Activated CD8-positive, alpha-beta T cell treated with anti-CD3 and anti-CD28 coated beads for 36 hours (primary cell): ENCODE measurements around the gene COL8A2. TPM values are rescaled to one million over a fixed set of nuclear protein-coding genes. Genes with fewer than 3 reads are reported as not detected.
"Not testable (repeated sequence)": the region's sequence is repeated elsewhere in the genome, so short reads cannot be mapped to it uniquely, and the experiment has no call there.

Experiments
- ATAC-seq: fragments of 200-7000 bp; cut with Tn5 transposase; one replicate; pipeline ENCODE4 v1.10.0; 2021; ENCODE audit warnings: mild to moderate bottlenecking, moderate library complexity
- CTCF ChIA-PET: fragments of 350-600 bp; sonication (Branson Sonifier 250); formaldehyde crosslinking; loops from one replicate; lab custom pipeline; 2021; ENCODE audit warnings: antibody characterized with exemption; lab: Charles Lee
- POLR2A ChIA-PET: fragments of 350-600 bp; sonication (Branson Sonifier 250); formaldehyde crosslinking; loops from one replicate; lab custom pipeline; 2021; ENCODE audit warnings: antibody characterized with exemption; lab: Charles Lee
- DNase-seq: peaks from one replicate; pipeline ENCODE4 v3.0.0-alpha.2; 2020
- H3K27ac Mint-ChIP-seq: one replicate; pipeline ENCODE4 v1.8.0; 2021; ENCODE audit warnings: mild to moderate bottlenecking, mixed read lengths
- H3K27me3 Mint-ChIP-seq: one replicate; pipeline ENCODE4 v1.8.0; 2021; ENCODE audit warnings: mixed read lengths
- H3K36me3 Mint-ChIP-seq: one replicate; pipeline ENCODE4 v1.8.0; 2021; ENCODE audit warnings: low read depth, mixed read lengths
- H3K4me1 Mint-ChIP-seq: one replicate; pipeline ENCODE4 v1.8.0; 2021; ENCODE audit warnings: low read depth, mixed read lengths
- H3K4me3 Mint-ChIP-seq: one replicate; pipeline ENCODE4 v1.8.0; 2021; ENCODE audit warnings: mild to moderate bottlenecking, moderate library complexity, mixed read lengths
- H3K9me3 Mint-ChIP-seq: one replicate; pipeline ENCODE4 v1.8.0; 2021; ENCODE audit warnings: mixed read lengths
- intact Hi-C: fragments of 100-400 bp; cut with micrococcal nuclease; formaldehyde crosslinking; loops from one replicate; pipeline ENCODE4 v1.10.0; 2022
- total RNA-seq, 2 experiments: library from RNA; stranded (reverse); gene quantifications; one replicate each; pipeline ENCODE4 v1.2.3, GENCODE V29; 2021
- TF ChIP-seq, protein P1 (sequence below): fragments of 200-600 bp; IDR thresholded peaks from one replicate; pipeline ENCODE4 v1.8.0; 2022; ENCODE audit warnings: antibody characterized with exemption, mild to moderate bottlenecking

The COL8A2 gene
- total RNA-seq, 2 experiments from 2014 or later: 0.83 to 0.85 TPM

DNA sequence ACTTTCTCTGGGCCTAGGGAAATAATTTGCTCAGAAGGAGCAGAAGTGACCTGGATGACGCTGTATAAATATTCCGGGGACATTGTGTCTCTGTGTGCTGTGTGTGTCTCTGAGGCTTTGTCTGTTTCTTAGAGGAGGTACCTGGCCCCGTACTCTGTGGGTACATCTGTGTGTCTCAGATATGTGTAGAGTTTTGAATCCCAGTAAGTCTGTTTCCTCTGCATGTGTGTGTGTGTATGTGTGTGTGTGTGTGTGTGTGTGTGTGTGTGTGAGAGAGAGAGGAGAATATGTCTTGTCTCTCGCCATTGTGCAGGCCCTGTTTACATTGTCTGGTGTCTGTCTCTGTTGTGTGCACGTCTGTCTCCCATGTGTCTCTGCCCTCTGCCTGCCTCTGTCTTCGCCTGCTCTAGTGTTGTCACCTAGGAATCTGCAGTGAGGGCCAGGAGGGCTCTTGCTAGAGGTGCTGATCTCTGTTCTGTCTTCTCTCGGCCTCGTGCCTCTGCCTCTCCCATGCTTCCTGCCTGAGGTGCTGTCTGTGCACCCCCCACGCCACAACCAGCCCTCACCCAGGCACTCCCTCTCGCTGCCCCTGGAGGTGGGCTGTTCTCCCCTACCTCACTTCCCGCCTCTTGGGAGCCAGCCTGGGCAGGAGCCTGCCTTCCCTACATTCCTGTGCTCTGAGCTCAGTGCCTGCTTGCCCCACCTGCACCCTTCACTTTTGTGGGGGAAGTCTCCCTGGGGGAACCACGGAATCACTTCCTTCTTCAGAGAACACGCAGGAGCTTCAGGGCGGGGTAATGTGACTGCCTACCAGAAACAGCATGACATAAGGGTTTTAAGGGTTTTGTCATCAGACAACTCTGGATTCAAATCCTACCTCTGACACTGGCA lies 36.9 kb upstream of the COL8A2 start:
- peak; percentile 66 for DNase-seq
- CTCF ChIA-PET: interaction anchor here (1.3 to 7.5 kb wide), 9 partner anchors 11 to 218 kb away, joined by 3 to 95 read pairs (median 5); partner anchors contain the start of genes THRAP3 and TRAPPC3
- Mint-ChIP-seq H3K27me3 (no peaks in the 10 kb centered on the region), H3K9me3 (no peaks in the 10 kb centered on the region), H3K4me3 (peak overlapping the region; percentile 80), H3K4me1 (peaks cover 67% of the 10 kb centered on the region), H3K27ac (peak overlapping the region; percentile 94), H3K36me3 (peaks cover 42% of the 10 kb centered on the region)
- intact Hi-C loops: no loop called here
- ATAC-seq: peak; percentile 35
- TF ChIP-seq, protein P1, sequence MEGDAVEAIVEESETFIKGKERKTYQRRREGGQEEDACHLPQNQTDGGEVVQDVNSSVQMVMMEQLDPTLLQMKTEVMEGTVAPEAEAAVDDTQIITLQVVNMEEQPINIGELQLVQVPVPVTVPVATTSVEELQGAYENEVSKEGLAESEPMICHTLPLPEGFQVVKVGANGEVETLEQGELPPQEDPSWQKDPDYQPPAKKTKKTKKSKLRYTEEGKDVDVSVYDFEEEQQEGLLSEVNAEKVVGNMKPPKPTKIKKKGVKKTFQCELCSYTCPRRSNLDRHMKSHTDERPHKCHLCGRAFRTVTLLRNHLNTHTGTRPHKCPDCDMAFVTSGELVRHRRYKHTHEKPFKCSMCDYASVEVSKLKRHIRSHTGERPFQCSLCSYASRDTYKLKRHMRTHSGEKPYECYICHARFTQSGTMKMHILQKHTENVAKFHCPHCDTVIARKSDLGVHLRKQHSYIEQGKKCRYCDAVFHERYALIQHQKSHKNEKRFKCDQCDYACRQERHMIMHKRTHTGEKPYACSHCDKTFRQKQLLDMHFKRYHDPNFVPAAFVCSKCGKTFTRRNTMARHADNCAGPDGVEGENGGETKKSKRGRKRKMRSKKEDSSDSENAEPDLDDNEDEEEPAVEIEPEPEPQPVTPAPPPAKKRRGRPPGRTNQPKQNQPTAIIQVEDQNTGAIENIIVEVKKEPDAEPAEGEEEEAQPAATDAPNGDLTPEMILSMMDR: no peak
- POLR2A ChIA-PET: interaction anchor here (0.5 to 4.8 kb wide), 21 partner anchors 8 to 298 kb away, joined by 3 to 72 read pairs (median 4); partner anchors contain the start of genes EVA1B, LSM10, THRAP3 and TRAPPC3

DNA sequence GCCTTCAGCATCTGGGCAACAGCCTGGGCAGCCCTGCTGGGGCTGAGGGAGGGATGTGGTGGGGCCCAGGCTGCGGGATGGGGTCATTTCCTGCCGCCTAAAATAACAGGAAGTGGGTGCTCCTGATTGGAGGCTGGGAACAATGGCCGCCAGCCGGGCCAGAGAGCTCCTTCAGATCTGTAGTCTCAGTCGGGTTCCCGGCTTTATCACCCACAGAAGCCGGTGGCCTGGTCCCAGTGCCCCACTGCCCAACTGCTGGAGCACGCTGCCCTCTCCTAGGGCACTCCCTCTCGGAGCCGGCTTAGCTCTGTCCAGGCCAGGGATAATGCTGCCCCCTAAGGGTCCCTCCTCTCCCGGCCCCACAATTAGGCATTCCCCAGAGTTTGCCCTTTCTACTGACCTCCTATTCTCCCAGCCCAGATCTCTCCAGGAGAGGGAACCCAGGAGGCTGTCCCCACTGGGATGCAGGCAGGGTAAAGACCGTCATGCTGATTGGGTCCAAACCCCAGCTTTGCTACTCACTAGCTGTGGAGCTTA lies 36.0 kb upstream of the COL8A2 start:
- TF ChIP-seq, protein P1: no peak

DNA sequence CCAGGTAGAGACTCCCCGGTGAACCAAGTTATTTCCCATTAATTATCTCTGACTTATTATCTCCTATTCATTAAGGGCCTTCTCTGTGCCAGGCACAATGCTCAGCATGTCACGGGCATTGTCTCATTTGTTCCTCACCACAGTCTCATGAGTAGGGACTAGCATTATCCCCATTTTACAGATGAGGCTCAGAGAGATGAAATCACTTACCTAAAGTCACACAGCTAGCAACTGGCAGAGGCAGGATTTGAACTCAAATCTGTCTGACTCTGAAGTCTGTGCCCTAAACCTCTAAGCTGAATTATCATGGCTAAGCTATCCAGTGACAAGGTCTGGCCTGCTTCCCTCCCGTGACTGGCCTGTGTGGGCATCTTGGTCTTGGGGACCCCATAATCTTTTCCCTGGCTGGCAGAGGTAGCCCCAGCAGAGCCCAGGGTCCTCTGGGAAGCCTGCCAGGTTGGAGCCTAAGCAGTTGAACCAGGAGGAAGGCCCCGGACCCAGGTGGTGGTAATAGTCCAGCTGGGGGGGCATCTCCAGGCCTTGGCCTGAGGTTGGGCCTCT lies 35.4 kb upstream of the COL8A2 start:
- CTCF ChIA-PET: interaction anchor here (1.0 to 7.5 kb wide), 10 partner anchors 9 to 220 kb away, joined by 3 to 95 read pairs (median 5); partner anchors contain the start of gene TRAPPC3
- no peaks in the 10 kb centered on the region for H3K27me3 Mint-ChIP-seq
- H3K4me1 Mint-ChIP-seq: peaks cover 58% of the 10 kb centered on the region
- H3K9me3 Mint-ChIP-seq: no peaks in the 10 kb centered on the region
- intact Hi-C loops: no loop called here
- DNase-seq (no peak), ATAC-seq (no peak)
- peak overlapping the region; percentile 94 for H3K27ac Mint-ChIP-seq
- peak overlapping the region; percentile 80 for H3K4me3 Mint-ChIP-seq
- TF ChIP-seq, protein P1: no peak
- H3K36me3 Mint-ChIP-seq: peaks cover 38% of the 10 kb centered on the region
- POLR2A ChIA-PET: interaction anchor here (0.6 to 4.8 kb wide), 16 partner anchors 9 to 238 kb away, joined by 3 to 72 read pairs (median 5); partner anchors contain the start of genes EVA1B, LSM10, SH3D21 and THRAP3

More for the DNA sequence above, 36.0 kb upstream of the COL8A2 start:
- CTCF ChIA-PET: interaction anchor here (1.1 to 7.5 kb wide), 10 partner anchors 10 to 219 kb away, joined by 3 to 95 read pairs (median 6); partner anchors contain the start of gene TRAPPC3
- no peaks in the 10 kb centered on the region for H3K27me3 Mint-ChIP-seq
- POLR2A ChIA-PET: interaction anchor here (0.6 to 4.8 kb wide), 17 partner anchors 9 to 237 kb away, joined by 3 to 72 read pairs (median 5); partner anchors contain the start of genes EVA1B, LSM10, SH3D21 and THRAP3
- H3K4me3 Mint-ChIP-seq: peak overlapping the region; percentile 80
- no peaks in the 10 kb centered on the region for H3K9me3 Mint-ChIP-seq
- ATAC-seq (peak; percentile 56), DNase-seq (peak; percentile 88)
- H3K27ac Mint-ChIP-seq: peak overlapping the region; percentile 94
- peaks cover 38% of the 10 kb centered on the region for H3K36me3 Mint-ChIP-seq
- peaks cover 60% of the 10 kb centered on the region for H3K4me1 Mint-ChIP-seq
- intact Hi-C loops: no loop called here

DNA sequence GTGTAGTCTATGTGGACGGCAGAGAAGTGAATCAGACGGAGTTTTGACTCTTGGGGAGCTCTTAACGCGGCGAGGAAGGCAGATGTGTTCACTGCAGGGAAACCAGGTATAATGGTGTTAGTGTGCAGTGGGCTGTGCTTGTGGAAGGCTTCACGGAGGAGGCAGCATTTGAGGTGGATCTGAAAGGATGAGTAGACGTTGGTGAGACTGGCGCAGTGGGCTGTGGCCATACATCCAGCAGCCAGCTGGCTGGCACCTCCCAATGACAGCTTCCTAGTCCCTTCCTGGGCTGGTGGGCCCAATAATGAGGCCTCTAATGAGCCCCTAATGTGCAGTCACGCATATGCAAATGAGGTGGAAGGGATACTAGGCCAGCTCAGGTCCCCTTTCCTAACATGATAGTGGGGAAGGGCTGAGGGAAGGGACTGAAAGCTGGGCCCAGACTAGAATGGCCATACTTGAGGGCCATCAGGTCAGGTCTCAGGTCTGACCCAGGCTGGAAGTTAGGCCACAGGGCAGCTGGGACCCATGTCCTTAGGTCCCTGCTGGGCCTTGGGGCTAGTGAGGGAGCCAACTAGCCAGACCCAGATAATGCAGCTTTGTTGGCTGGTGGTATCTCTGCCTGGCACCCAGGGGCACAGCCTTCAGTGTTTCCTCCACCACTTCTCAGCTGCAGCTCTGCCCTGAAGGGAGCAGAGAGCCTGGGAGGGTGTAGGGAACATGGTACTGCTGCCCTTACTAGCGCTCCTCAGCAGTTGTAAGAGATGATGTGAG lies 34.8 kb upstream of the COL8A2 start:
- TF ChIP-seq, protein P1: no peak
- ChIA-PET CTCF (interaction anchor here (1.0 to 7.5 kb wide), 6 partner anchors 9 to 142 kb away, joined by 3 to 95 read pairs (median 14); partner anchors contain the start of gene TRAPPC3), POLR2A (interaction anchor here (1.0 to 4.8 kb wide), 13 partner anchors 9 to 238 kb away, joined by 3 to 72 read pairs (median 5); partner anchors contain the start of genes LSM10, SH3D21, THRAP3 and TRAPPC3)
- Mint-ChIP-seq H3K27me3 (no peaks in the 10 kb centered on the region), H3K27ac (peak overlapping the region; percentile 94), H3K9me3 (no peaks in the 10 kb centered on the region), H3K4me1 (peaks cover 60% of the 10 kb centered on the region), H3K36me3 (peaks cover 37% of the 10 kb centered on the region), H3K4me3 (peak overlapping the region; percentile 80)
- intact Hi-C loops: no loop called here
- no peak for ATAC-seq
- DNase-seq: peak; percentile 36

DNA sequence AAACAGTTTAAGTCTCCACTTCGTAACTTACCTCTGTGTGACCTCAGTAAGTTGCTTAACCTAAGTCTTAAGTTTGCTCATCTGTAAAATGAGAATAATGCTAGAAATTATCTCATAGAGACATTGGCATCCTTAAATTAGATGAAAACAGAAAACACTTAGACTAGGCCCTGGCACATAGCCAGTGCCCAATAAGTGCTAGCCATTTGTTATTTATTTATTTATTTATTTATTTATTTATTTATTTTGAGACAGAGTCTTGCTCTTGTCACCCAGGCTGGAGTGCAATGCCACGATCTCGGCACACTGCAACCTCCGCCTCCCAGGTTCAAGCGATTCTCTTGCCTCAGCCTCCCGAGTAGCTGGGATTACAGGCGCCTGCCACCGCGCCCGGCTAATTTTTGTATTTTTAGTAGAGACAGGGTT lies 33.8 kb upstream of the COL8A2 start:
- Mint-ChIP-seq H3K4me1 (peaks cover 62% of the 10 kb centered on the region), H3K4me3 (peak overlapping the region; percentile 83), H3K36me3 (peaks cover 29% of the 10 kb centered on the region), H3K27ac (peak overlapping the region; percentile 94)
- ChIA-PET CTCF (interaction anchor here (4.2 to 7.5 kb wide), 2 partner anchors 8 to 29 kb away, joined by 34 to 95 read pairs; partner anchors contain the start of gene TRAPPC3), POLR2A (interaction anchor here (1.0 to 4.8 kb wide), 4 partner anchors 9 to 65 kb away, joined by 4 to 72 read pairs (median 22); partner anchors contain the start of genes THRAP3 and TRAPPC3)
- ATAC-seq, intact Hi-C loops, H3K9me3 Mint-ChIP-seq, DNase-seq, H3K27me3 Mint-ChIP-seq: not testable (repeated sequence)
